GM12892 (cell line): ENCODE data around the gene CACNA2D4.

Experiments
- POLR2A ChIP-seq: IDR thresholded peaks from 2 replicates; pipeline ENCODE4 v1.6.1; 2011; ENCODE audit warnings: low read depth, low read length, control low read depth
- POLR2AphosphoS5 ChIP-seq: IDR thresholded peaks from 2 replicates; pipeline ENCODE4 v1.6.1; 2011; ENCODE audit warnings: low read depth, low read length, control low read depth

DNA sequence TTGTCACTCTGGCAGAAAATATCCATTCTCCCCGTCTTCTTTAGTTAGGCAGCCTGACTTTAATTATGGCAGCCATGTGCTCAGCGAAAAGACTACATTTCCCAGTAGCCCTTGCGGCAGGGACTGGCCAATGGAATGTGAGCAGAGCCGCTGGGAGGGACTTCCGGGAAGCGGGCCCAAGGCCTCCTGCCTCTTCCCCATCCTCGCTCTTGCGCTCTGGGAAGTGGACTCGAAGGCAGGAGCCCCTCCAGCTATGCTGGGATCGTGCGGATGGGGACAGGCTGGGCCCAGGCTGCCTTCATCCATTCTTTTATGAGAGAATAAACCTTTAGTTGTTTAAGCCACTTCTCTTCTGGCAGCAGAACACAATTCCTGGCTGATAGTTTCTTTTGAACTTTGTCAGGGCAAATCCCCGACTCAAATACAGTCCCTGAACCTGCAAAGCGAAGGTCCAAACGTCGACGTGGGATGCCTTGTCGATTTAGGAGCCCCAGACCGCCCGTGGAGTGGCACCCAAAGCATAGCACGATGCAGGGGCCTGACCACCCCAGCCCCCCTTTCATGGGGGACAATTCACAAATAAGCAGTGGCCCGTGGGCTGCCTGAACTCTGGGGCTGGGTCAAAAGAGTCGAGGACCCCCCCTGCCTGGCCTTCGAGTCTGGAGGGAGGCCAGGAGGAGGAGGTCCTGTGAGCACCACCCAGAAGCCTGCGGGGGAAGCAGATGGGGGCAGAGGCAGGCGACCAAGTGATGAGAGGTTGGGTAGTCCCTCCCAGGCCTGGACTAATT, 113.7 kb downstream of the CACNA2D4 start:
- TF ChIP-seq POLR2AphosphoS5 (no peak), POLR2A (no peak)
